Measurements from ENCODE around the gene NOD2.

GRCh38 chr16:50690177-50690576 is 3.2 kb upstream of the NOD2 start:
- TF ChIP-seq GATA3 (IDR thresholded peaks at IDR 0.05; ENCODE audit: low read depth, low read length): no peak
- TF ChIP-seq GATA2 (IDR thresholded peaks at IDR 0.05; ENCODE audit: low read depth, low read length): no peak

Measured in SH-SY5Y (cell line).